Suprapubic skin (tissue), 4 donors: ENCODE results near the gene SUSD4.

Experiments
- EP300 ChIP-seq: sonication (generic); formaldehyde crosslinking; IDR thresholded peaks from one replicate; pipeline ENCODE4 v1.6.1; 2017; ENCODE audit warnings: antibody characterized with exemption
- POLR2A ChIP-seq, 2 donors: fragments of 450-650 bp; IDR thresholded peaks; one replicate each; pipeline ENCODE4 v1.6.1; 2017; ENCODE audit warnings: antibody characterized with exemption in 2 of 2, mild to moderate bottlenecking in 2 of 2, moderate library complexity in 2 of 2
- POLR2AphosphoS5 ChIP-seq, 3 donors: sonication (generic); formaldehyde crosslinking; IDR thresholded peaks; one replicate each; pipeline ENCODE4 v1.6.1; 2017; ENCODE audit warnings: antibody characterized with exemption in 3 of 3
- TF ChIP-seq, protein P1 (sequence below), 2 donors: fragments of 200-600 bp in 1 of 2; fragments of 450-650 bp in 1 of 2; sonication (generic) in 1 of 2; IDR thresholded peaks; one replicate each; pipeline ENCODE4 v1.5.1; 2016 to 2019; ENCODE audit warnings: antibody characterized with exemption in 2 of 2, mild to moderate bottlenecking in 1 of 2, moderate library complexity in 1 of 2

DNA sequence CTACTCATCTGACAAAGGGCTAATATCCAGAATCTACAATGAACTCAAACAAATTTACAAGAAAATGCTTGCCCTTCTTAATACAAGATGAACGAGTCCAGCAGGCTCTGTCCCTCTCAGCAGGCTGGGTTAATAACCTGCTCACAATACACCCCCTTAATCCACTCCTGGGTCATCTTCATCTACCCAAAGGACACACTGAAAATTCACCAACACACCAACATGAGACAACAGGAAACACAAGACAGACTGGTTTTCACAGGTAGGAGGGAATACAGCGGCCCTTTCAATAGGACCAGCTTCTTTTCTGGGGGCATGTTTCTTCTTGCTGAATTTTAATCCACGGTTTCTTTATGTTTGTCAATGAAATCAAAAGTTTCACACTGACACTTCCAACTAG, 44.6 kb downstream of the SUSD4 start:
- TF ChIP-seq, protein P1, sequence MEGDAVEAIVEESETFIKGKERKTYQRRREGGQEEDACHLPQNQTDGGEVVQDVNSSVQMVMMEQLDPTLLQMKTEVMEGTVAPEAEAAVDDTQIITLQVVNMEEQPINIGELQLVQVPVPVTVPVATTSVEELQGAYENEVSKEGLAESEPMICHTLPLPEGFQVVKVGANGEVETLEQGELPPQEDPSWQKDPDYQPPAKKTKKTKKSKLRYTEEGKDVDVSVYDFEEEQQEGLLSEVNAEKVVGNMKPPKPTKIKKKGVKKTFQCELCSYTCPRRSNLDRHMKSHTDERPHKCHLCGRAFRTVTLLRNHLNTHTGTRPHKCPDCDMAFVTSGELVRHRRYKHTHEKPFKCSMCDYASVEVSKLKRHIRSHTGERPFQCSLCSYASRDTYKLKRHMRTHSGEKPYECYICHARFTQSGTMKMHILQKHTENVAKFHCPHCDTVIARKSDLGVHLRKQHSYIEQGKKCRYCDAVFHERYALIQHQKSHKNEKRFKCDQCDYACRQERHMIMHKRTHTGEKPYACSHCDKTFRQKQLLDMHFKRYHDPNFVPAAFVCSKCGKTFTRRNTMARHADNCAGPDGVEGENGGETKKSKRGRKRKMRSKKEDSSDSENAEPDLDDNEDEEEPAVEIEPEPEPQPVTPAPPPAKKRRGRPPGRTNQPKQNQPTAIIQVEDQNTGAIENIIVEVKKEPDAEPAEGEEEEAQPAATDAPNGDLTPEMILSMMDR (IDR thresholded peaks at IDR 0.05), result no peak
- TF ChIP-seq EP300 (no peak), POLR2A (IDR thresholded peaks at IDR 0.05) (no peak), POLR2AphosphoS5 (IDR thresholded peaks at IDR 0.05) (no peak)
